Right ventricle myocardium inferior (tissue), 1 donor: ENCODE measurements around the gene GALNT7. TPM values are rescaled to one million over a fixed set of nuclear protein-coding genes. Genes with fewer than 3 reads are reported as not detected.

Experiments
- ATAC-seq: fragments of 200-7000 bp; cut with Tn5 transposase; one replicate; pipeline ENCODE4 v1.9.1; 2020; ENCODE audit warnings: mild to moderate bottlenecking, moderate library complexity
- DNase-seq: peaks from one replicate; pipeline ENCODE4 v3.0.0; 2021; ENCODE audit errors: missing footprints
- intact Hi-C: fragments of 100-400 bp; cut with DNase I; formaldehyde crosslinking; loops from one replicate; pipeline ENCODE4 v1.11.0; 2022
- total RNA-seq: library from RNA; stranded (reverse); fragmentation: NEBNext Ultra II Directional; extraction: Animal tissue kit (Norgen Biotek cat#: 25700); gene quantifications from one replicate; pipeline ENCODE4 v1.2.1, GENCODE V29; 2021
- donor health status: DM: no; HTN: yes; CAD: no; lungs with severe emphysema.

Gene GALNT7
- total RNA-seq, 1 donor from 2014 or later, result 5.1 TPM

DNA sequence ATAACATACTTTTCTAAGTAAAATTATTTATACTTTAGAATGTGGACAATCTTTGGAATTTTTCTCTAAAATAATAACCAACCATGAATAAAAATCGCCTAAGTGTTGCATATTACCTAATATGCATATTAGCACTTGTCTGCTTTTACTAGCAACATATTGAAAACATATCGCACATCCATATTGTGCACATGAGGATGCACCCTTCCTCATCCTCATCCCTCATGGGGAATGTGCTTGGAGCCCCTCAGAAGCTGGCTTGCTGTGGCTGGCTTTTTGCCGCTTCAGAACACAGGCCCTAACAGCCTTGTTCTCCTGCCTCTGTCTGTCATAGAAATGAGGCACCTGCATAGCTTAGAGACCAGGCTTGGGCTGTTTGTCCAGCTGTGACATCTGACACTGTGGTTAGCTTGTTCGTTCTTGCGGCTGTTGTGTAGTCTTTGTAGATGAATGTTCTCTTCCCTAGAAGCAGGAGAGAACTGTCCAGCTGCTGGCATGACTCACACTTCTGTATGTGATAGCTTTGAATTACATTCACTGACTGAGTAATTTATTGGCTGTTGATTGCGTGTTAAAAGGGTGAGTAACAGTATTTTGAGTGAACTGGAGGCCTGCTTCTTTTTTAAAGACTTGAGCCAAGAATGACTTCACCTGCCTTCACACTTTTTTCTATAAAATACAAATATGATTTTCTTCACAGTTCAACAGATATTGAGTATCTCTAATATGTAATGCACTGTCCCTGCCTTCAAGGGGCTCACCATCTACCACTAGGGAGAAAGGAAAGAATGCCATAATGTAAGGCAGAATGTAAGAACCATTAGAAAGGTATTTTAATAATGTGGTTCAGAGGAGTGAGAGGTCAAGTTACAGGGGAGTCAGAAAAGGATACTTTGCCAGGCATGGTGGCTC, 83.7 kb downstream of the GALNT7 start:
- ATAC-seq, result peak; percentile 93
- peak; percentile 74 for DNase-seq
- intact Hi-C loops, result no loop called here

DNA sequence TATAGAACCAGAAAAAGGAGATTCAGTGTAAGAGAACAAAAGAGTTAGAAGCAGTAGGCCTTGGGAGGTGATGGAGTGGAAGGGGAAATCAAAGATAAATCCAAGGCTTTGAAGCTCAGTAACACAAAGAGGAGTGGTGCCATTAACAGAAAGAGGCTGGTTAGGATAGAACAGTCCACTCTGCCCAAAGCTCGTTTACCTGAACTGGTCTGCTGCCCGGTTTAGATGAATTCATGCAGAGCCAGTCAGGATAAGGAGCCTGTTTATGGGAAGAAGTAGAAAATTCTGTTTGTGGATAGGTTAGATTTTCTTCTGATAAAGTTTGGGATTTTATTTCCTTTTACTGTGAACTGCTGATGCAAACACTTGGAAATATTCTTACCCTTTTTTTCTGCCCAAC, 85.0 kb downstream of the GALNT7 start:
- no peak for DNase-seq
- intact Hi-C loops, result no loop called here
- no peak for ATAC-seq

DNA sequence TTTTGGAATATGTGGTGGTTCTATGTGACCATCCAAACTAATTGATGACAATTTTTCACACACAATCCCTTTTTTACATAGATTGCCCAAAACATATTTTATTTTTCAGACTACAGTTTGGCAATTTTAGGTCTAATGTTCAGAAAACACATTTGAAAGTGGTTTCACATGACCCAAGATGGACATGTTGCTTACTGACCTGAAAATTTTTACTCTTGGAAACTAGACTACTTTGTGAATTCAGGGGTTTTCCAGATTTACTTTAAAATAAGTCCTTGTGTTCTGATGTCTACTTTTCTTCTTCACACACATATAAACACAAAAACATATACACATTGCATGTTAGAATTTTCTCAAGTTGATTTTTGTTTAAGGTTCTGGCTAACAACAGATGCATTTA, 86.0 kb downstream of the GALNT7 start:
- intact Hi-C loops, result loop anchor here (5.0 kb wide), 1 partner anchor 87 kb away; the partner anchor contains the start of gene GALNT7
- ATAC-seq (no peak), DNase-seq (no peak)

DNA sequence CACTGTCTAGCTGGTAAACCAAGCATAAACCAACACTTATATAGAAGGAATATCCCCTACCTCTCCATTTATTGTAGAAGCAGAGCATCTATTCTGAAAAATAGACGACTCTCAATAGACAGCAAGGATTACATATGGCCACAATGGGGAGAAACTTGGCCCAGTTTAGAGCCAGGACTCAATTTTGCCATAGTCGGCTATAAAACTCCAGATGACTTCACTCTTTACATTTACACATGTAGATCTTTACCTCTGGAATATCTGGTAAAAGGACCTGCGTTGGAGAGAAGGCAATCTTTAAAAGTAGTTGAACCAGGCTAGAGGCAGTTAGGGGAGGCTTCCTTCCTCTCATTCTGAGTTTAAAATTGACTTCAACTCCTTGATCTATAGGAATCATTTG, 88.2 kb downstream of the GALNT7 start:
- intact Hi-C loops, result loop anchor here (1.0 to 5.0 kb wide), 2 partner anchors 90 to 244 kb away; partner anchors contain the start of gene GALNT7
- DNase-seq, result no peak
- ATAC-seq, result no peak

DNA sequence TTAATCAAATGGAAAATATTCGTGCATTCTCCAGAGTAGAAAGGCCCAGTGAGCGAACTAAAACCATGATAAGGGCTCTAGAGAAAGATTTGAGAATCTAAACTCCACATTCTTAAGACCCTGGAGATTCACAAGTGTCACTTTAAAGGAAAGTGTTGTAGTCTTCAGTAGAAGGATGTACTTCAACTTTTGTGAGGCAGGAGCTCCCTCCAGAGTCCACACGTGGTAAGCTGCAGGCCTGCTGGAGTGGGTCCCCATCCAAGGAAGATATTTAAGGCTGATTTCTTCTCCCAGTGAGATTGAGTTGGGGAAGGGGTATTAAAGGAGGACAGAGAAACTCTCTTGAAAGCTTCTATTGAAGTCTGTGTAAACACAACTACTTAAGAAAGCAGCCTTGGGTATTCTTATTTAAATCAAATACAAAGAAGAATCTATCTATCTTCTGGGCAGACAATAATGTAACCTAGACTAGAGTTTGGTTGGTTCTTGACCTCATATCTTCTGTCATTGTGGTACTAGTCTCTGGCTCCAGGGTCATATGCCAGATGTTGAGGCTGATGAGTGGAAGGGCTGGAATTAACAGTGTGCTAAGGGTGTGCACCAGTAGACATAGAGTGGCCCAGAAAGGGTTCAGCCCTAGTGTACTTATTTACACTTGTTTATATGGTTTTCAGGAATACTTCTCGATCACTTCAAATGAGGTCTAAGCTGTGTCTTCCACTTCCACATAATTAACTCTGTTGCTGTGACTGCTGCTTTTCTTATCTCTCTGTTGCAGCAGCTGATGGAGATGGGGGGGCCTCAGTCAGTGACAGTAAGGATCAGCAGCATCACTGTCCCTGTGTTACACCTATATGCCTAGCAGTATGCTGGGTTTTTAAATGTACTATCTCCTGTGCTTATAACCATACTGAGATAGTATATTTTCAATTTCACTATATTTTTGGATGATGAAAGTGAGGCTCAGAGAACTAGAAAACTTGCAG, 89.4 kb downstream of the GALNT7 start:
- no peak for DNase-seq
- peak; percentile 92 for ATAC-seq
- intact Hi-C loops, result loop anchor here (1.0 to 5.0 kb wide), 3 partner anchors 91 to 245 kb away; partner anchors contain the start of gene GALNT7

DNA sequence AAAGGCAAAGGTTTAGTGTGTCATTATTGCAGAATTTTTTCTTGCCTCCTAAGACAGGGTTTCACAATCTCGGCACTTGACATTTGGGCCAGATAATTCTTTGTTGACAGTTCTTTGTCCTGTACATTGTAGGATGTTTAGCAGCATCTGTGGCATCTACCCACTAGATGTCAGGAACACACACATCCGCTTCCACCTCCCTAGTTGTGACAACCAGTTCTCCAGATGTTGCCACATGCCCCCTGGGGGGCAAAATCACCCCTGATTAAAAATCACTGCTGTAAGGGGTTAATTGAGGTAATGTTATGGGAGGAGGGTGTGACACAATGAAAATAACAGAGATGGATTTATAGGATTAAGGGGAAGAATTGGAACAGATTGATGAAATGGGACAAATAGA, 90.3 kb downstream of the GALNT7 start:
- intact Hi-C loops, result loop anchor here (2.0 to 5.0 kb wide), 2 partner anchors 92 to 234 kb away; partner anchors contain the start of gene GALNT7
- no peak for DNase-seq
- no peak for ATAC-seq

DNA sequence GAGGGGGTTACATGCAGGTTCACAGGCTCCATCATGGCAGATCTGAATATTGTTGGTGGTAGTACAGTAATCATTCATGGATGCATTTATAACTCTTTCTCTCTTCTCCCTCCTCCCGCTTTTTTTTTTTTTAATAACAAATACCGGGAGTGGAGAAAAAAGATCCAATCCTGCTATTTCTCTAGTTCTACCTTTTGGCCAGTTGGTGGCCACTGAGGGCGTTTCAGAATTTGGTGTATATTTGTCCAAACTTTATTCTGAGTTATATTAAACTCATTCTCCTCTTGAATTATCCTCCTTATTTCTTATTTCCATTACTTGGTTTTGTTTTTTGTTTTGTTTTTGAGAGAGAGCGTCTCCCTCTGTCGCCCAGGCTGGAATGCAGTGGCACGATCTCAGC, 90.7 kb downstream of the GALNT7 start:
- intact Hi-C loops, result loop anchor here (2.0 to 5.0 kb wide), 2 partner anchors 92 to 235 kb away; partner anchors contain the start of gene GALNT7
- ATAC-seq, result no peak
- DNase-seq, result no peak

DNA sequence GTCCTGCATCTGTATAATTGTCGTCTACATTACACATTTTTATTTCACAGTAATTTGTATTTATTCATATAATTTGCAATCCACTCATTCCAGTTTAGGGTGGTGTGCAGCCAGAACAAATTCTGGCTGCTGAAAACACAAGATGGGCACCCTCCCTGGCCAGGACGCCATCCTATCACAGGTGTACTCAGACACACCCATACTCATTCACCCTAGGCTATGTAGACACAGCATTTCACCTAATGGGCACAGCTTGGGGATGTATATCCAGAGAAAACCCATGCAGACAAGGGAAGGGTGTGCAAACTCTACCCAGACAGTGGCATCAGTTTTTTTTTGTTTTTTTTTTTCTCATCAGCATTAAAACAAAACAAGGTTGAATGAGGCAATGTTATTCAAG, 92.4 kb downstream of the GALNT7 start:
- no peak for DNase-seq
- no peak for ATAC-seq
- intact Hi-C loops, result no loop called here

DNA sequence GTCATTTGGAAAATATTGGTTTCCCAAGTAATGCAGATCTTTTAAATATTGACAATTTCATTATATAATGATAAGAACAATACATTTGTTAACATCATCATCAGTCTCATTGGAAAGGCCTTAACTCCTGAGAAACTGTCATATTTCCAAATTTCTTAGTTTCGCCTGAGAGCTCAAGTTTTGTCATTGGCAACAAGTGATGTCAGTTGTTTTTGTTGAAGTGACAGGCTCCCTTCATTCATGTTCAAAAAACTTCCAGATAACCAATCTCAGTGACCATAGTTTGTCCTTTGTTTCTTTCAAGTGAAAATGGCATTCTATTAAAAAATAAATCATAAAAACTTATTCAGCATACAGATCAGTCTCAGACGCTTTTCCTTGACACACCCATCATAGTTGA, 93.8 kb downstream of the GALNT7 start:
- no peak for ATAC-seq
- no peak for DNase-seq
- intact Hi-C loops, result no loop called here

DNA sequence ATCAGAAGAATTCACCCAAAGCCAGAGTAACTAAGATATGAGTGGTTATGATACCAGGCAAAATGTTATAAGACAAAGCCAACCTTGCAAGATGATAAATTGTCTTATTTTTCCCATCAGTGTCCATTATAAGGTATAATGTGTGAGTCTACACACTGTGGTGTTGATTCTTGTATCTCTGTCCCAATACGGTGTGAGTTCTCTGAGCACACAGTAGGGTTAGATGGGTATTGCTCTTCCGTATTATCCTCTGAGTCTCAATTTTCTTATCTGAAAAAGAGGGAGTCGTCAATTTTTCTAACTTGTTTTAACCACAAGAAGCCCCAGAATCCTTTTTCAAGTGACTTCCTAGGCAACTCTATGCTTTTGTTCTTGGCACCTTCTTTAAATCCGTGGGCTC, 95.6 kb downstream of the GALNT7 start:
- peak; percentile 32 for ATAC-seq
- intact Hi-C loops, result no loop called here
- no peak for DNase-seq

DNA sequence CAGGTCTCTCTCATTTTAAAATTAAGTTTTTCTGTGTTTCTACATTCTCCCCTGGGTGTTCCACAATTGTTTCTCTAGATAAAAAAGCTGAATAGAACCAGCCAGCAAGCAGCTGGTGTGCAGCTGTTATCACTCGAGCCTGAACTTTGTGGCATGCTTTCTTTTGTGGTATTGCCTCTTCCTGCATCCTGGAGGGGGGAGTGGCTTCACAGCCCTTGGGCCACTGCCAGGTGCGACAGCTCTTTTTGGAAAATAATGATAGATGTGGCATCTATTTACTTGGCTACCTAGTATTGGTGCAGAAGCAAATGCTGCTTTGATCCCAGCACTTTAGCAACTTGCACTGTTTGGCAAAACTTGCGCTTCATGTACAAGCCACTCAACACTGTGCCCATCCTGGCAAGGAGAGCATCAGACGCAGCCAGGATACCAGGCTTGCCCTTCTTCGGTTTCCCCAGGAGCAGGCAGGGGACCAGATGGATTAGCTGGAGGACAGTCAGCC, 96.1 kb downstream of the GALNT7 start:
- ATAC-seq (peak; percentile 88), DNase-seq (peak; percentile 58)
- intact Hi-C loops, result no loop called here

DNA sequence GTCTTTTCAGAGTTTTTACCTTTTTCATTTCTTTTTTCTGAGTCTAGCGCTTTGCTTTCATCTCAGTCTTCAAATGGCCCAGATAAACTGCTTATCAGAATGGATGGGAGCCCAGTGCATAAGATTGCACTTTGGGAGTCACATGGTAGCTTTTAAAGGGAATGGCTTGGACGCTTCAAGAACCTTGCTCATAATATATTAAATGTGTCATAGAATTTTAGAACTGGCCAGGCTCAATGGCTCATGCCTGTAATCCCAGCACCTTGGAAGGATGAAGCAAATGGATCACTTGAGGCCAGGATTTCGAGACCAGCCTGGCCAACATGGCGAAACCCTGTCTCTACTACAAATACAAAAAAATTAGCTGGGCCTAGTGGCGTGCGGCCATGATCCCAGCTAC, 97.1 kb downstream of the GALNT7 start:
- DNase-seq, result no peak
- ATAC-seq, result no peak
- intact Hi-C loops, result no loop called here

DNA sequence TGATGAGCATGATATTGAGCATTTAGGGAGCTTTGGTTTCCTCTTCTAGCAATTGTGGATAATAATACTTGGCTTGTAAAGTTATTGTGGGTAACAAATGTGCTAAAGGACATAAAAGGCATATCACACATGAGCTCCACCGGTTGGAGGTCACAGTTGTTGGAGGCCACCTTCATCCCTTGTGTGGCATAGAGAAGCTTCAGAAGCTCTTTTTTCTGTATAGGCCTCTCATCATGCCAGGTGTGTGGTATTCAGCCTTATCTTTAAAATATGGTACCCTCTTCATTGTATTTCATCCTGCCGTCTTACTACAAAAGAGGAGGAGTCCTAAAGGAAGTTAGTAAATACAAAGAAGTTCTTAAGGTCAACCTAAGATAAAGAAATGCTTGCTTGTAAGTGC, 99.1 kb downstream of the GALNT7 start:
- intact Hi-C loops, result no loop called here
- DNase-seq (no peak), ATAC-seq (no peak)

DNA sequence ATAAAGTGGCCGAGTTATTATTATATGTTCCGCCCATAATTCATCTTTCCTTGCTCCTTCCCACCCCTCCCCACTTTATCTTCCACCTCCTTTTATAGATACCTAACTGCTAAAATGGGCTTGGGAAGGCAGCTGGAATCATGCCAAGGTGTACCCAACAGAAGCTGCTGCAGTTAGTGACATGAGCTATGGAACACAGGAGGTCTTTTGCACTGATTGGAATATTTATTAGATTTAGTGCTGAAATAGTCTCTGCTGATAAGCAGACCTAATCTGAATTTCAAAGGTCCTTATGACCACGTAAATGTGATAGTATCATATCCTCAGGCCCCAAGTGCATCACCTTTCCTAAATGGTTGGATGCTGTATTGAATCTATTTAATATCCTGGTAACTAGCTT, 100.7 kb downstream of the GALNT7 start:
- DNase-seq (no peak), ATAC-seq (no peak)
- intact Hi-C loops, result no loop called here

DNA sequence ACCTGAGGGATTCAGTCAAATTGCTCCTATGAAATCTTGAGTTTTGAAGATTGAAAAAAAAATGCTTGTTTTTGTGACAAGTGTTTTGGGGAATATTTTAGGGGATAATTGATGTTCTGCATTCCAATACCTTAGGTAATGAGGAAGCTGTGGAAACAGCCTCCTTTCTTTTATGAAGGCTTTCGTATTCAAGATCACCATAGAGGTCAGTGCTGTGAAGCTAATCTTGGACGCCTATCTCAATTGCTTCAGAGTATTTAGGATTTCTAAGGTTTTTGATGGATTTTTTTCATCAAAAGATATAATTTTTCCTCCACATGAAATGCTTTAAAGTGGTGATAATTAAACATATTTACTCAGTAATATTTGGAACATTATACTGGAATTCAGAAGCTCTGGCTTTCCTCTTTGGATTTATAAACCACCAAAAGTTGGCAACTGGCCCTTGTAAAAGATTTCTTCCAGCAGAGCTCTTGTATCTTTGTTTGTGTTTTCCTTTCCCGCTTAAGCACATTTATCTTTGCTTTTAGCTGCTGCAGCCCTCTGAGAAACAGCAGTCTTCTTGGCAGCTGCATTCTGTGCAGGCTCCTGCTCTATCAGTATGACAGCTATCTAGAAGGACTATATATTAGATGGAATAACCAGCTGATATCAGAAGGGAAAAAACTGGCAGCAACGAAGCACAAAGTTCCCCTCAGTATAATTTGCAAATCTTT, 101.9 kb downstream of the GALNT7 start:
- intact Hi-C loops, result no loop called here
- ATAC-seq (peak; percentile 74), DNase-seq (no peak)

DNA sequence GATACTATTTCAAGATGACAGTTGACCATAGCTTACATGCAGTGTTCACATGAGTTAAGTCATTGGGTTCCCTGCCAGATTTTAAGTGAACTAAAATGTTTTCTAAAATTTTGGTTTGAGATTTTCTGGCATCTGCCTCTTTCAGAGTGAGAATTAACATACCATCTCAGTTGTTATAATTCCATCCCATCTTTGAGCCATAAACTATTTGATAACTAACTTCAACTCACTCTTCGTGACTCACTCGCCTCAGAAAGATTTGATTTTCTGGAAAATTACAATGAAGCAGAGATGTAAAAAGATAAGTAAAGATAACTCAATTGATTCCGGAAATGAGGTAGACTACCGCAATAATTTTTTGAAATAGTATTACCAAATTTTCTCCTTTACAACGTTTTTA, 103.7 kb downstream of the GALNT7 start:
- ATAC-seq (no peak), DNase-seq (no peak)
- intact Hi-C loops, result no loop called here

DNA sequence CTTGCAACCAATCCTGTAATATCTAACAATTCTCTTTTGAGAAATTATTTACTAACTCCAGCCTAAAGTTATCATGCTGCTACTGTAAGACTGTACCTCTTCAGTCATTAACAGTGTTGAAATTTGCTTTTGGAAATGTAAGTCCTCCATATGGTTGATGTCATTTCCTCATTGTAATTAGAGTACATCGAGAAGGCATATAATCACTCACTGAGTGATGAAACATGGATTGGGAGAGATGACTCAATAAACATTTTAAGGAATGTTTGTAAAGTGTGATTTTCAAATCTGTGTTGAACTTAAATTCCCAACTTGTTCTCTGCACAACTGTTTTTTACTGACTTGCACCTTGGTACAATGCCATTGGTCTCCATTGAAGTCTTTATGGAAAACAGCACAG, 104.4 kb downstream of the GALNT7 start:
- ATAC-seq (no peak), DNase-seq (no peak)
- intact Hi-C loops, result no loop called here

DNA sequence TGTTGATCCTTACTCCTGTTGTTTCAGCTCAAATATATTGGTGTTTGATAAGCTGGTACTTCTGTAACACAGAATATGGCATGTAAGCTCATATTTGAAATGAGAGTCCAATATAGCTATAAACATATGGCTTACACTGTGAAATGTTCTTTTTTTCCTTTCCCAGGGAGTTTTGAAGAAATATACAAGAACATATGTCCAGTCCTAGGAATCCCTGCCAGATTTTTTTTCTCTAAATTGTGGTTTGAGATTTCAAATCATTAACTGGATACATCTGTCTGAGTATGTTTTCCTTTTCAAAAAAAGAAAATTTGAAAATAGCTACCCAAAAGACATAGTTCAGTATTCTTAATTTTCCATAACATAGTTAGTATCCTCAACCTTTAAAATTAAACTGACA, 105.3 kb downstream of the GALNT7 start:
- DNase-seq (no peak), ATAC-seq (no peak)
- intact Hi-C loops, result no loop called here

DNA sequence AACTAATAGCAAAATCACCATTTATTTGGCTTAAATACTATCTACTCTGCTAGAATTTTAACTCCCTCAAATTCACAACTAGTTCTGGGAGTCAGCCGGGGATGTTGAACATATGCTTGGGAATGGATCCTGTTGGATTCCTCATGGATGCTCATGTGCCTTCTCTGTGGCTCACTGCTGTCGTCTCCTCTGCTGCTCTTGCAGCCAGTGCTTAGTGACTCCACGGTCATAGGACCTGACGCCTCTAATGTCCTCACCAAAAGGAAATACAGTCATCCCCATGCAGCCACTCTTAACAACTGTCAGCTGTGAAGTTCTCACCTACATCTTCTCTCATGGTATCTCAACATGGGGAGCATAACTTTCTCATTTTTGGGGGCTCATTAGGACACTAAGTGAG, 106.1 kb downstream of the GALNT7 start:
- intact Hi-C loops, result no loop called here
- DNase-seq (no peak), ATAC-seq (no peak)
